ENCODE measurements around the gene RNPEP. TPM values are rescaled to one million over a fixed set of nuclear protein-coding genes. Genes with fewer than 3 reads are reported as not detected.
A peak's percentile ranks its signal among the peaks of the same experiment; 100 is the strongest.
"Not testable (repeated sequence)": the region's sequence is repeated elsewhere in the genome, so short reads cannot be mapped to it uniquely, and the experiment has no call there.

Gene RNPEP
- total RNA-seq, 4 donors from 2014 or later, result 107 to 168 (median 135) TPM

DNA sequence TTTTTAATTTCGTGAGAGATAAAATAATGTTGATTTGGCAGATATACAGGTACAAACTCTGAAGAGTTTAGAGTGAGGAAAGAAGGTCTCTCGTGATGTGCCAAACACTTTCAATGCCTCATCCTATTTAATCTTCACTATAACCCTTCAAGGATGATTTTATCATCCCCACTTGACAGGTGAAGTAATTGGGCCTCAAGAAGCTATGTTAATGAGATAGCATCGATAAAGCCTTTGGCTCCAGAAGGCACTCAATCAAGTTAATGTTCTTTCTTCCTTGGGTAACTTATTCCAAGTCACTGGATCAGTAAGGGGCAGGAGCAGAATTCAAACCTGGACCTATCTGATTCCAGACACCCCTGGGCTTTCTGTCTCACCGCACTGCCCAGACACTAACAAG is 43.3 kb upstream of the RNPEP start:
- no peaks in the 10 kb centered on the region for H3K9me3 ChIP-seq
- DNase-seq (ENCODE audit: low spot score in 2 of 2), result no peak
- WGBS, 2 donors, result 55 to 63% methylated on average over 4 of the region's 4 CpGs
- TF ChIP-seq POLR2A (IDR thresholded peaks at IDR 0.05) (no peak), EP300 (IDR thresholded peaks at IDR 0.05) (no peak)
- TF ChIP-seq, protein P1, sequence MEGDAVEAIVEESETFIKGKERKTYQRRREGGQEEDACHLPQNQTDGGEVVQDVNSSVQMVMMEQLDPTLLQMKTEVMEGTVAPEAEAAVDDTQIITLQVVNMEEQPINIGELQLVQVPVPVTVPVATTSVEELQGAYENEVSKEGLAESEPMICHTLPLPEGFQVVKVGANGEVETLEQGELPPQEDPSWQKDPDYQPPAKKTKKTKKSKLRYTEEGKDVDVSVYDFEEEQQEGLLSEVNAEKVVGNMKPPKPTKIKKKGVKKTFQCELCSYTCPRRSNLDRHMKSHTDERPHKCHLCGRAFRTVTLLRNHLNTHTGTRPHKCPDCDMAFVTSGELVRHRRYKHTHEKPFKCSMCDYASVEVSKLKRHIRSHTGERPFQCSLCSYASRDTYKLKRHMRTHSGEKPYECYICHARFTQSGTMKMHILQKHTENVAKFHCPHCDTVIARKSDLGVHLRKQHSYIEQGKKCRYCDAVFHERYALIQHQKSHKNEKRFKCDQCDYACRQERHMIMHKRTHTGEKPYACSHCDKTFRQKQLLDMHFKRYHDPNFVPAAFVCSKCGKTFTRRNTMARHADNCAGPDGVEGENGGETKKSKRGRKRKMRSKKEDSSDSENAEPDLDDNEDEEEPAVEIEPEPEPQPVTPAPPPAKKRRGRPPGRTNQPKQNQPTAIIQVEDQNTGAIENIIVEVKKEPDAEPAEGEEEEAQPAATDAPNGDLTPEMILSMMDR (IDR thresholded peaks at IDR 0.05), result no peak
- no peak overlapping the region for H3K4me3 ChIP-seq
- peak overlapping the region in 3 of 4 donors; percentile 12 to 71 (median 70) for H3K27ac ChIP-seq
- H3K36me3 ChIP-seq, result no peaks in the 10 kb centered on the region
- H3K27me3 ChIP-seq, result no peaks in the 10 kb centered on the region
- H3K4me1 ChIP-seq, result peaks cover 0 to 36% (median 0%) of the 10 kb centered on the region in 4 donors

DNA sequence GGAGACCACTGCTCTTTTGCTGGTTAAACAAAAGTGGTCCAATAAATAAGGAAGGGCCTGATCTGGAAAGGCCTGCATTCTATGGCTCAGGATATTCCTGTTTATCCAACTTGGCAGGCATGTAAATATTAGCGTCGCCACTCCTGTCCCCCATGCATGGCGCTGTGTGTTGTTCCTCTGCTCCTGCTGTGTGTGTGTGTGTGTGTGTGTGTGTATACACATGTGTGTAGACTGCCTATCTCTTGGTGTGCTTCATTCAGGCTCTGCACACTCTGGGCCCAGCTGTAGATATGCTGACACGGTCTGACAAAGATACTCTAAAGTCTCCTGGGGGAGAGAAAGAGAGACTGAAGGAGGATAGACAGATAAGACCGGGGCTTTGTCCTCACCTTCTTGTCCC is 42.9 kb upstream of the RNPEP start:
- Histone ChIP-seq H3K9me3 (no peaks in the 10 kb centered on the region), H3K27ac (peak overlapping the region in 3 of 4 donors; percentile 12 to 71 (median 70)), H3K27me3 (no peaks in the 10 kb centered on the region), H3K4me1 (peaks cover 0 to 36% (median 0%) of the 10 kb centered on the region in 4 donors), H3K36me3 (no peaks in the 10 kb centered on the region), H3K4me3 (peak overlapping the region in 1 of 4 donors; percentile 7)
- 76 to 85% methylated on average over 5 of the region's 5 CpGs for WGBS, 2 donors
- no peak for TF ChIP-seq POLR2A (IDR thresholded peaks at IDR 0.05)
- TF ChIP-seq EP300 (IDR thresholded peaks at IDR 0.05), result no peak
- TF ChIP-seq, protein P1 (IDR thresholded peaks at IDR 0.05), result no peak
- DNase-seq (ENCODE audit: low spot score in 2 of 2), result no peak

DNA sequence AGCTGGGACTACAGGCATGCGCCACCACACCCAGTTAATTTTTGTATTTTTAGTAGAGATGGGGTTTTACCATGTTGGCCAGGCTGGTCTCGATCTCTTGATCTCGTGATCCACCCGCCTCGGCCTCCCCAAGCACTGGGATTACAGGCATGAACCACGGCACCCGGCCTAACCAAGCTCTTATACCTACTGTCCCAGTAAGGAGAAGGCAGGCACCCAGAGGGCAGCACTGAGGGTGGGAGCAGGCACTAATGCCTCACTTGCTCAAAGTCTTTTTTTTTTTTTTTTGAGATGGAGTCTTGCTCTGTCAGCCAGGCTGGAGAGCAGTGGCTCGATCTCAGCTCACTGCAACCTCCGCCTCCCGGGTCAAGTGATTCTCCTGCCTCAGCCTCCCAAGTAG is 42.1 kb upstream of the RNPEP start:
- peaks cover 0 to 39% (median 0%) of the 10 kb centered on the region in 4 donors for H3K4me1 ChIP-seq
- H3K27me3 ChIP-seq; H3K36me3 ChIP-seq; H3K9me3 ChIP-seq; DNase-seq (ENCODE audit: low spot score in 2 of 2): not testable (repeated sequence)
- H3K27ac ChIP-seq, result peak overlapping the region in 1 of 4 donors; percentile 71
- 88 to 90% methylated on average over 10 of the region's 10 CpGs for WGBS, 2 donors
- H3K4me3 ChIP-seq, result peak overlapping the region in 1 of 4 donors; percentile 7

DNA sequence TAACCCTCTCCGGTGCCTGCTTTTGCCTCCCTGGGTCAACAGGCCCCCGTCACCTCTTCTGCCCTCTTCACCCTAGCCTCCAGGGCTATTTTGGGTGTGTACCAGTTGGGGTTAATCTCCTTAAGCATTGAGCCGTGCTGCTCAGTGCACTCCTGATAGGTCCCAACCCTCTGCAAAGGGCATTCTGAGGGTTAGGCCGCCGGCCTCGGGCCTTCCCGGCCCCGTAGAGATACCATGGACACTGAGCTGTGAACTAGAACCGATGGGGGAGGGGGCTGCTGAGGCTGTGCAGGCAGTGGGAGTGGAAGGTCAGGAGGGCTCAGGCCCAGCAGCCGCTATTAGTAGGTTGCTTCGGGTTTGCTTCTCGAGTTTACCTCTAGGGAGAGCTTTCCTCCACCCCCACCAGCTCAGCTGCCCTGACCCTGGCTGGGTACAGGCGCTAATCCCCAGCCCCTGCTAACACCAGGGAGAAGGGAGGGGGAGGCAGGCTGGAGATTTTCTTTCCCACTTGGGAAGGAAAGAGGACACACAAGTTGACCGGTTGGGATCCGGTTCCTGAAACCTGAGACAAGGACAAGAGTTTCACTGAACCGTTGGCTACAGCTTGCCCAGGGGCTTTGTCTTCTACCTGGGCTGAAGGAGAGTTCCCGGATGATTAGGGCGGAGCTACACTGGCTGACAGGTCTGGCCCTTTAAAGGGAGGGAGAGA is 40.9 kb upstream of the RNPEP start:
- peak overlapping the region in 2 of 4 donors; percentile 71 to 74 for H3K27ac ChIP-seq
- no peaks in the 10 kb centered on the region for H3K36me3 ChIP-seq
- no peaks in the 10 kb centered on the region for H3K27me3 ChIP-seq
- H3K4me3 ChIP-seq, result peak overlapping the region in 3 of 4 donors; percentile 9 to 58 (median 13)
- no peak for DNase-seq (ENCODE audit: low spot score in 2 of 2)
- 37 to 43% methylated on average over 15 to 18 of the region's 18 CpGs for WGBS, 2 donors
- no peak for TF ChIP-seq POLR2A (IDR thresholded peaks at IDR 0.05)
- TF ChIP-seq, protein P1 (IDR thresholded peaks at IDR 0.05), result no peak
- TF ChIP-seq EP300 (IDR thresholded peaks at IDR 0.05), result no peak
- peaks cover 0 to 40% (median 2%) of the 10 kb centered on the region in 4 donors for H3K4me1 ChIP-seq
- H3K9me3 ChIP-seq, result no peaks in the 10 kb centered on the region

DNA sequence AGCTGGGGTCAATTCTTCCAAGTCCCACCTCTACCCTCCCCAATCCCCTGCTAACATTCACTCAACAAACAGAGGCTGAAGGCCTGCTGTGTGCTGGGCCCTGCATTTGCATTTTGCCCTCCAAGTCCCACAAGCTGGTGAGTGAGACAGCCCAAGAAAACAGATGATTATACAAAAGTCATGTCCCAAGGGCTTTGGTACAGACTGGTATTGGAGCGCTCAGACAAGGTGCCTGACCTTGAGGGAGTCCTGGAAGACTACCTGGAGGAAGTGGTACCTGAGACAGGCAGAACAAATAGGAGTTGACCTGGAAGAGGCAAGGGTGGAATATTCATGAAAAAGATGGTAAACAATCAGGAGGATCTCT is 40.3 kb upstream of the RNPEP start:
- H3K4me3 ChIP-seq, result peak overlapping the region; percentile 7 to 58 (median 11)
- H3K36me3 ChIP-seq, result no peaks in the 10 kb centered on the region
- TF ChIP-seq POLR2A (IDR thresholded peaks at IDR 0.05) (no peak), EP300 (IDR thresholded peaks at IDR 0.05) (no peak)
- TF ChIP-seq, protein P1 (IDR thresholded peaks at IDR 0.05), result no peak
- H3K27me3 ChIP-seq, result no peaks in the 10 kb centered on the region
- H3K27ac ChIP-seq, result peak overlapping the region in 2 of 4 donors; percentile 71 to 74
- DNase-seq (ENCODE audit: low spot score in 2 of 2), result no peak
- 86 to 88% methylated on average over 1 of the region's 1 CpG for WGBS, 2 donors
- H3K9me3 ChIP-seq, result no peaks in the 10 kb centered on the region
- peaks cover 0 to 45% (median 2%) of the 10 kb centered on the region in 4 donors for H3K4me1 ChIP-seq

All from tibial nerve (tissue), 4 donors.